ENCODE results near the gene HOXA11. TPM values are rescaled to one million over a fixed set of nuclear protein-coding genes. Genes with fewer than 3 reads are reported as not detected.

HOXA11 gene
- total RNA-seq, 1 donor from 2014 or later: not detected

DNA sequence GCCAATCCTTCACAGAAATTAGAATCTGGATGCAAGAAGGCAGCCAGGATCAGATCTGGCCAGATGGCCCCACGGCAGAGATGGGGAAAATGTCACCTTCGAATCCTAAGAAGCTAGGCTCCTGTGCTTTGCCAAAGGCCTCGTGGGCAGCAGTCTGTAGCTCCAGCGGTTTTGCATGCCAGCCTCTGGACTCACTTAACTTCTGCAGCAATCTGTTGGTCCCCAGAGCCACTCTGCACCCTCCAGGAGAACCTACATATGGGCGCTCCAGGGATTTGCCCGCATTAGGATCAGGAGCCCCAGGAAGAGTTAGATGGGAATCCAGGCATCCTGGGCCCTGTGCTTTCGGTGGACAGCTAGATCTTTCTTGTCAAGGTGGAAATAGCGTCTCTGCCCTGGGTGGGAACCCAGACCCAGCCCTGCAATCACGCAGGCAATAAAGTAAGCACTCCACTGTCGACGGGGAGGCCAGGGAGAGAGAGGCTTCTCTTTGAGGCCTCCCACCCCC is 25.0 kb upstream of the HOXA11 start:
- no peak for ATAC-seq
- no peak for DNase-seq (ENCODE audit: missing footprints)
- intact Hi-C loops (cut with DNase I): loop anchor here (5.0 to 10.0 kb wide), 3 partner anchors 367 to 712 kb away; no protein-coding TSS in a partner anchor

DNA sequence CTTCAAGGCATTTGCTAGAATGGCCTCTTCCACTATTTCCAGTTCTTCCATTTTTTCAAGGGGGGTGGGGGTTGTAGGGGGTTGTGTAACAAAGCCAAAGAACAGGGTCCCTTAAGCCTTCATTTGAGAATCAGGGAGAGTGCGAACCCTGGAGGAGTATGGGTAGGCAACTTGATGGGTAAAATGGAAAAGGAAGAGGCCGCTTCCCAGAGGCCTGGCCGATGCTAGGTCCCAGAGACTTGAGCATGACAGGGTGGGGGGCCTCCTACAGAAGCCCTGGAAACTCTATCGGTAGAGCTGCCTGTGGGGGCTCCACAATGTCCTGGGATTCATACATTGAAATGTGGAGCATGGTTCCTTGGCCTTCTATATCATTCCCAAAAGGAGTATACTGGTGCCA is 24.0 kb upstream of the HOXA11 start:
- no peak for ATAC-seq
- intact Hi-C loops (cut with DNase I): no loop called here
- no peak for DNase-seq (ENCODE audit: missing footprints)

DNA sequence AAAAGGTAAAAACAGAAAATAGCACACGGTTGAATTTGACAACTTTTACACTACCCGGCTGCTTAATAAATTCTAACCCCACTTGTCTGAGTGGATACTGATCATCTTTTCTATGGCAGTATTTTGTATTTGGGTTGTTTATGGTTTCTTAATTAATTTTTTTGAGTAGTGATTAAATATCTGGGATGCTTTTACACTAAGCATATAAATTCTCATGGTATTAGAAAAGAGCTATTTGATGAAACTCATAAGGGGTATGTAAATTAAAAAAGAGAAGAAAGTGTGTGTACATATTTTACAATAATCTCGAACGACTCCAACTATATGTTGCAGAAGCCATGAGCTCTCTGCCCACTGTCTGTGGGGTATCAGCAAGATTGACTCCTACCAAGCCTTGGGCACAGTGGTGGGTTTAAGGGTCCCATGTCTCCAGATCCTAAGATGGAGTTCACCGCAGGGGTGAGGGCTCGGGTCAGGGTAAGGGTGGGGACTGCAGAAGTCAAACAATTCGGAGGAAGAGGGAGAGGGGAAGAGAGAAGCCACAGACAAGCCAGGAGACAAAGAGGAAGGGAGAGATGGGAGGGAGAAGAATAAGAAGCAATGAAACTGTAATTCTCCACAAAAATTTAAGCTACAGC is 22.4 kb upstream of the HOXA11 start:
- ATAC-seq (no peak), DNase-seq (ENCODE audit: missing footprints) (no peak)
- intact Hi-C loops (cut with DNase I): no loop called here

DNA sequence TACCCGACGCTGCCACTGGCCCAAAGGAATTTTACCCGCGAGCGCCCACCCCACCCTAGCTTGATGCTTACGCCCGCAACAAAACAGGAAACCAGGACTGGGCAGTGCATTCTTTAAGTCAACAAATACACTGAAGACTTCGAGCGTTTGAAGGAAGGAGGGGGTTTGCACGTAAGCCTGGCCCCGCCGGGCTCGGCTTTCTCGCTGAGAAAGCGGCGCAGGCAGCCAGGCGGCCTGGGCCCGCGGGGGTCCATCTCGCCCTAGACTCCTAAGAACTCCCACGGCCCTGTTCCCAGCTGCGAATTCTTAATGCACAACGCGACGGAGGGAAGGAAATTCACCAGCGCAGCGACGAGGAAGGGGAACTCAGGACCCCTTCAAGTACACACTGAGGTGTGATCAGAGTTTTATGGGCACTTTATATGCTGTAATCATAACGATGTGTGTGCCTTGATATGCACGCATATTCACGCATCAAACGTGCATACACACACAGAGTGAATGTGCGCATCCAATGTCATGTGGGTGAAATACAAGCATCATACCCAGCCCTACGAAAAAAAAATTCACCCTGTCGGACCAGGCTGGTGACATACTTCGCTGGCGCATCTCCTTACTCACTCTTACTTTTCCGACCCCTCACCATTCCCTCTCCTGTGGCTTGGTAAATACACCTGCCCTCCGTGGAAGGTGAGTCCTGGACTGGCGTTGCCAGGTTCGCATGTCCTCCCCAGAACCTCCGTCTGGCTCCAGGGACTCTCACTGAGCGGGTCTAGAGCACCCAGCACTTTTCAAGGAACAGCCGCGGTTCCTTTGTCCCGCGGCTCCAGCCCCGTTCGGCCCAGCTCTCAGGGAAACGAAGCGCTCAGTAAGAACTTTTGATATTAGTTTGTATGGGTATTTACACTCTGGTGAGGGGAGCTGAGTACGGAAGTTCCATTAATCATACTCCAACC is 20.6 kb upstream of the HOXA11 start:
- DNase-seq (ENCODE audit: missing footprints): no peak
- intact Hi-C loops (cut with DNase I): no loop called here
- no peak for ATAC-seq

DNA sequence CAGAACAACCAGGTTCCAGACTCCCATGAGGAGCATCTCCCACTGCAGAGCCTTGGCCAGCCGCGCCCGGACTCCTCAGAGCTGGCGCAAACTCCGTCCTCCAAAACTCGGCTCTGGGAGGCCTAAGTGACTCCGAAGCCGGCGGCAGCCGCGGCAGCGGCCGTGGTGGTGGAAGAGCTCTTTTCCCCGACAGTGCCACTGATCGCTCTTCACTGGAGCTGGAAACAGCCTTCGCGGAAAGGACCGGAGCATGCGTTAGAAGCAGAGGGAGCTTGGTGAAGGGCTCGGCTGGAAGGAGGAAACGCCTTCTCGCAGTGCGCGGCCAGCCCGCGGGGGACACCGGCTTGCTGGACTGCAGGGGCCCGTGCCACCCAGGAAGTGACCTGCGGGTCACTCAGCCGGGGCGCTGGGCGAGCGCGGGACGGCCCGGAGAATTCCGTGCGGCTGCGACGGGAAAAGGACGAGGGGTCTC is 19.9 kb upstream of the HOXA11 start:
- no peak for ATAC-seq
- intact Hi-C loops (cut with DNase I): no loop called here
- no peak for DNase-seq (ENCODE audit: missing footprints)

DNA sequence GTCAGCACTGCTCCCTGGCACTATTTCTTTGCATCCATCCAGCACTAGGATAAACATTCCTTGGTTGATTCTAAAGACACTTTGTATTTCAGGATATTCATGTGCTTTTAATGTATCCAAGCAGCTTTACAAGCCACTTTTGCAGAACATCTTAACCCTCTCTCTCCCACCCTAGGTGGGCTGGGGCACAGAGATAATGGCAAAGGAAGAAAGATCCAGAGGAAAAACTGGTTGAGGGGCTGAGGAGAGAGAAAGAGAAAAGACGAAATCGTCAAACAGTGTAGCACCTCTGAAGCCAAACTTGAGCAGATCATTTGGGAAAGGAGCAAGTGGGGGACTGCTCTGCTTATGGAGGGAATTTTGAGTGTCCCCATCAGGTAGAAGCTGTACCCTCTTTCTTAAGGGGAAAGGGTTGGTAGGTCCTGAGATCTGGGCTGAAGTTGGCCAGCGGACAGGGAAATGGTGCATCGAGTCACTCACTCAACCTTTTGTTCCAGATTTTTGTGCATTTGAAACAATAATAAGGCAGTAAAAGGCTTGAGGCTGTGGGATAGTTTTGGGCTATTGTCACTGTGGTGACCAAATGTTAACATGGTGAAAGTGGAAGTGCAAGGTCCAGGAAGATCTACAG is 19.0 kb upstream of the HOXA11 start:
- DNase-seq (ENCODE audit: missing footprints) (no peak), ATAC-seq (no peak)
- intact Hi-C loops (cut with DNase I): no loop called here

DNA sequence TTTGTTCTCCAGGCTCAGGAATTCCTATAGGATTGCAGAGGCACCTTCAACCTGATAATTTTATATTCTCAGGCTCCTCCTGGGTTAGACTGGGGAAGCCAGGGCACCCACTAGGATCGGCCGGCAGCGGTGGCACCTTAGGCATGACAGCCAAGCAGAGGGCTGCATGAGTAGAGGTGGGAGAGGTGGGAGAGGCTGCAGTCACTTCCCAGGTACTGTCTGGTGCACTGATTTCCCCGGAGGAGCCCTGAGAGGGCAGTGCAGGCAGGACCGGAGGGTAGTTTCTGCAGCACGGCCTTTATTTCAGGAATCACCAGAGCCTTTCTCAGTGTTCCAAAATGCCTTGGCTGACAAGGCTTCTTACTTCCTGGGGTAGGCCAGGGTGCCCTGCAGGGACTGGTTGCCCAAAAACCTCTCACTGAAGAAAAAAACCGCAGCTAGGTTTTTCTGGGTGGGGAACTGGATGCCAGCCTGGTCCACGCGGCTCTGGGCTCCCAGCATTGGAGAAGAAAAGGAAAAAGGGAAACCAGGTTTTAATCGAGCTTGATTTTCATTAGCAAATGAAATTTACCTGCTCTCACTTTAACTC is 18.4 kb upstream of the HOXA11 start:
- intact Hi-C loops (cut with DNase I): no loop called here
- ATAC-seq (no peak), DNase-seq (ENCODE audit: missing footprints) (no peak)

DNA sequence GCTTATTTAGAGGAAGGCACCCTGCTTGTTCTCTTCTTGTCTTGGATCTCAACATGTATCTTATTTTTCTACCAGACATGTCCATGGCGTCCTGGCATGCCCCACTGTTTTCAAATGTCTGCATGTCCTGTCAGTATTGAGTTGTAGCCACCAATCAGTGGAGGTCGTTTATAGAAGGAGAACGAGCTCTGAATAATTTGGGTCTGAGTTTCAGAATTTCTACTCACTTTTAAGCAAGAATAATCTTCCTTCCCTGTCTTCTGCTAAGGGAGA is 17.8 kb upstream of the HOXA11 start:
- ATAC-seq (no peak), DNase-seq (ENCODE audit: missing footprints) (no peak)
- intact Hi-C loops (cut with DNase I): no loop called here

DNA sequence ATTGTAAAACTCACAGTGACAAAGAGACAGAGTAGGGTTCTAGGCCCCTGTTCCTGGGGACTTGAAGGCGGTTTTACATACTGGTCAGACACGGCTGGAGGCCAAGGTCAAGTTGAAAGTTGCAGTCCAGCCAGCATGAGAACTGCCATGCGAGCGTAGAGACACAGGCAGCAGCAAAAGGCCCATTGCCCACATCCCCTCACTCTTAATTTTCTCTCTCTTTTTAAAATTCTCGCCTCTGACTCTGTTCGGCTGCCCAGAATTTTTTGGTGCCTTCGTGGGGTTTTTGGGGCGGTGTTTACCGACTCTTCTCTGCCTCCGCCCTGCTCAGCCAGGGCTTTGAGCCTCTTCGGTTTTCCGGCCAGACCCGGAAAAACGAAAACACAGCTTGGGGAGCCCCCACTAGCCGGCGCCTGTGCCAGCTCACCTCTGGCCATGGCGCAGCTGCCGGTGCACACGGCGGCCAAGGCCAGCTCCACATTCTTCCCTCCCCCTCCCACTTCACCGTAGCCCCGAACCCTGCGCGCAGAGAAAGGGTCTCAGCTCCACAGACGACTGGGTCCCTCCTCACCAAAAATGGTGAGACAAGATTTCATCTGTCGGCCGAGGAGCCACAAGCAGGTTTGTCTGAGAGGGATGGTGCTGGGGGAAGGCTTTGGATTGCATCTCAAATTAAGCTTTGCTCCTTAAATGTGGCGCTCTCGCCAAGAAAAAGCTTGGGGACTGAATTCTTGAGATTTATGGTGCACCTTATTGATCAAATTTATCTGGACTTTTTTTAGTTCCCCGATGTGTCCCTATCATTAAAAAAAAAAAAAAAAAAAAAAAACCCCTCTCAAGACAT is 17.2 kb upstream of the HOXA11 start:
- intact Hi-C loops (cut with DNase I): no loop called here
- ATAC-seq (no peak), DNase-seq (ENCODE audit: missing footprints) (no peak)

DNA sequence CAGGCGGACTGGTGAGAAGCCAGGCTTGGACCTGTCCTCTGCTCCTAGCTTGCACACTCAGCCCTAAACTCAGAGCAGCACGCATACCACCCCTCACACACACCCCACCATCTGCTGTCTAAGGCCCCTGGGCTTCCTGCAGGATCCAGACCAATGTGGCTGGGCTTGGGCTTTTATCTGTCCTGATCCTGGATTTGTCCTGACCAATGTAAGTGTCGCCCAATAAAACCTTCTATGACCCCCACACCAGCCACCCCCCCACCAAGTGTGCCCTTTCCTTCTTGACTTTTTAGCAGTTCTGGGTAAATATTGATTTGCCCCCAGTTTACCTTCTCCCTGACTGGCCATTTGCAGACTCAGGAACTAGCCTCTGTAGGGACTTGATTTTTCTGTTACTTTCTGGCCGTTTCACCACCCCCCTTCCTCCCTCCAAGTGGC is 16.6 kb upstream of the HOXA11 start:
- intact Hi-C loops (cut with DNase I): no loop called here
- DNase-seq (ENCODE audit: missing footprints): no peak
- ATAC-seq: no peak

DNA sequence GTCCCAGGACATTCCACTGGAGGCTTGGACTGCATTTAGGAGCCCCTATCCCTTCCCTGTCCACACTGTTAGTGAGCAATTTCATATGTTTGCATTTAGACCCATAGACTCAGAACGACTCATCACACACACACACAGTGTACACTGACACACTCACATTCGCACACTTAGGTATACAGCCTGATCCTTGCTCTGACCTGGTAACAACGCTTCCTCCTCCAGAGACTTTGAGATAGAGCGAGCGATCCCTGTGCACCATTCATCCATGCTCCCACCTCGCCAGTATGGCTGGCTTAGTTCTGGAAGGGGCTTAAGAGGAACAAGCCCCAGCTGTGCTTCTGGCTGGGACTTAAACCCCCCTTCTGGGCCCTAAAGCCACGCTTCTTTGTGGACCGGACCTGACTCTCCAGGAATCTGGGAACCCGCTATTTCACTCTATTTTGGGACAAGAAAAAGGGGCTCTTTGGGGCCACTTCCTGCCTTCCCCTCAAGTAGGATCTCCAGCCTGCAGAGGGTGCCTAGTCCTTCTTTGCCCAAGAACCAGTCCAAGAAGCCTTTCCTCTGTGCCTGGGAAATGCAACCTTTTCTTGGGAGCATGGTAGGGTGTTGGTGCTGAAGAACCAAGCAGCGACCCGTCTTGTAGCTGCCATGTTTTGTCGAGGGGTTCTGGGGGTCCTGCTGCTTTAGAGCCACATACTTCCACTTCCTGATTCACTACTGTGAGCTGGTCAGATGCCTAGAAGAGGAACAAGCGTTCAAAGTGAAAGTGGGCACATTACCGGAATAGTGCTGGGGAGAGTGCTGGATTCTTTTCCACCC is 15.9 kb upstream of the HOXA11 start:
- intact Hi-C loops (cut with DNase I): no loop called here
- no peak for DNase-seq (ENCODE audit: missing footprints)
- ATAC-seq: no peak

DNA sequence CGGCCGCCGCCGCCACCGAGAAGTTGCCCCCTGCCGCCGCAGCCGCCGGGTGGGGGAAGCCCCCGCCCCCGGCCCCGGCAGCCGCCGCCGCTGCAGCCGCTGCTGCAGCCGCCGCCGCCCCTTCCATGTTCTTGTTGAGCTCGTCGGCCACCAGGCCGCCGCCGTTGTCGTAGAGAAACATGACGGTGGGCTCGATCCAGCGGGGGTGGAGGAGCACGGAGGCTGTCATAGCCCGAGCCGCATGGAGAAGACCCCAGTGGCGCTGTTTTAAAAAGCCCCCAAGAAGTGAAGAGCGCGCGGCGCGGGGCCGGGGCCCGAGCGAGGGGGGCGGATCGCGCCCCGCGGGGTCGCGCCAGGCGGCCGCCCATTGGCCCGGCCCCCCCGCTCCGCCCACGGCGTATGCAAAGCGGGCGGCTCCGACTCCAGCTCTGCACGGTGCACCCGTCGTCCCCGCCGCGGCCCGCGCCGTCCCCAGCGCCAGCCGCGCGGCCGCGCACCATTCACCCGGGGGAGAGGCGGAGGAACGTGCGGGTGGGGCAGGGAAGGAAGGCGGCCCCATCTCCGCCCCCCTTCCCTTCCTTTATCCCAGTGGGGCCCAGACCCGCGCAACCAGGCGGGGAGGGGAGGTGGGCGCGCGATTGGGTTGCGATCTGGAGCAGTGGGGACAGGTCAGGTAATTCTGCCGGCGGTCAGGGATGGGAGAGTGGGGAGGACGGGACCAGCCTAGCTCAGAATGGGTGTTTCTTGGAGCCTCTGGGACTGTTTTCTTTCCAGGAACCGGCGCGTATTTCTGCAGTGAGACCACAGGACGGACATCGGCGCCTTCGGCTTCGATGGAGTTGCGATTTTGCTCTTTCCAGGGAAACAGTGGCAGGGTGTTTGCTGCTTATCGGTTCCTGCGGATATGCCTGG is 15.1 kb upstream of the HOXA11 start, which contains the start of gene HOXA13:
Gene HOXA13, minus strand, starts transcription at position 243 of the 912 bp plus-strand sequence. Its CDS starts 14 bp downstream, at position 229.
- ATAC-seq: no peak
- intact Hi-C loops (cut with DNase I): loop anchor here (5.0 kb wide), 4 partner anchors 377 to 1652 kb away; no protein-coding TSS in a partner anchor
- no peak for DNase-seq (ENCODE audit: missing footprints)

DNA sequence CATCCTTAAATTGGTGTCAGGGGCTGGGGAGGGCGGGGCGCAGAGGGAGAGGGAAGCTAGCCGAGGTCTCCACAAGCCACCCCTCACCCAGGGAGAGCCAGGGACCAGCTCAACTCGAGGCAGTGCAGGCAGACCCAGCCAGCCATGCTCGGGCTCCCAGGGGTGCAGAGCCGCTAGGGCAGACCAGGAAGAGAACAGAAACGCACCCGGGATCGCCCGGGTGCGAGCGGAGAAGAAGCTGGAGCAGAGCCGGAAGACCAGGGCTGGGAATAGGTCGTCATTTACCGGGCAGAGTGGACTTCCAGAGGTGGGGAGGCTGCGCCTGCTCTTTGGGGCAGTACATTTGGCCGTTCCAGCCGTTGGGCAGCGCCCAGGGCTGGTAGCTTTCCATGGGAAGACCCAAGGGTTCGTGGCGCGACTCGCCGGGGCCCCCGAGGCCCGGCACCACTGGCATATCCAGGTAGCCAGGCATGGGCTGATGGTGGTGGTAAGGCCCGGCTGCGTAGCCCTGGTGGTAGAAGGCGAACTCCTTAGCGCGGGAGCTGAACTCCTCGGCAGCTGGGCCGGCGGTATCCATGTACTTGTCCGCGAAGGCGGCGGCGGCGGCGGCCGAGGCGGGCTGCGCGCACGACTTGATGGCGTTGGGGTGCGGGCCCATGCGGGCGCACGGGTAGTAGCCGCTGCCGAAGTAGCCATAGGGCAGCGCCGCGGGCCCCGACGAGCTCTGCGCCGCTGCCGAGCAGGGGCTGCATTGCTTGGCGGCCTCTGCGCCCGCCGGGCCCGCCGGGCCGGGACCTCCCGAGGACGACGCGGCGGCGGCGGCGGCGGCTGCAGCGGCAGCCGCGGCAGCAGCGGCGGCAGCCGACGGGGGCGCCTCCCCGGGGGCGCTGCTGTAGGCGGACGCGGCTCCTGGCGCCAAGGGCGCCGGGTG is 14.1 kb upstream of the HOXA11 start:
- intact Hi-C loops (cut with DNase I): loop anchor here (5.0 kb wide), 4 partner anchors 378 to 1653 kb away; no protein-coding TSS in a partner anchor
- DNase-seq (ENCODE audit: missing footprints) (no peak), ATAC-seq (no peak)

DNA sequence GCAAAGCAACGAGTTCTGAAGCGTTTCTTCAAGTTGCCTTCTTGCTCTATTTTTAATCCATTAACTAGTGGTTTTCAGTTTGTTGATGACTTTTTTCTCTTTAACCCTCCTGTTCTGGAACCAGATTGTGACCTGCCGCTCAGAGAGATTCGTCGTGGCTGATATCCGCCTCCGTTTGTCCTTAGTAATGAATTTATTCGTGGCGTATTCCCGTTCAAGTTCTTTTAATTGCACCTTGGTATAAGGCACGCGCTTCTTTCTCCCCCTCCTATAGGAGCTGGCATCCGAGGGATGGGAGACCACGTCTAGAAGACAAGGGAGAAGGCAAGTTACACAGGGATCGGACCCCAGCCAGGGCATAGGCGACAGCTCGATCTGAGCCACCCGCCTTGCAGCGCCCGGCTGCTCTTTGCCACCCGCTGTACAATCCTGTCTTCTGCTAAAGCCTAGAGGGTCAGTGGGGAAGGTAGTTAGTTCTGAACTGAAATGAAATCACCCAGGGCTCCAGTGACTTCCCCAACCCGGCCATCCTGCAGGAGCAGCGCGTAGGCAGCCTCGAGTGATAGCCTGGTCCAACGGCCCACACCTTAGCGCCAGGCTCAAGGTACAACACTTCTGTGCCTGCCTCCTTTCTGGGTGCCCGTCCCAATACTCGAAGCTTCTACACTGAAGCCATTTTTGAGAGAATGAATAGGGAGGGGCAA is 13.3 kb upstream of the HOXA11 start:
- ATAC-seq: no peak
- intact Hi-C loops (cut with DNase I): loop anchor here (5.0 kb wide), 4 partner anchors 379 to 1654 kb away; no protein-coding TSS in a partner anchor

More for the DNA sequence above, 13.3 kb upstream of the HOXA11 start:
- DNase-seq (ENCODE audit: missing footprints): no peak
